NB4 (cell line): ENCODE measurements around the gene SLC25A3.
A peak's percentile ranks its signal among the peaks of the same experiment; 100 is the strongest.
"Not testable (repeated sequence)": the region's sequence is repeated elsewhere in the genome, so short reads cannot be mapped to it uniquely, and the experiment has no call there.

Experiments used
- DNase-seq: peaks from one replicate; pipeline ENCODE4 v3.0.0; 2010; ENCODE audit warnings: low read depth
- H3K4me3 ChIP-seq: one replicate; pipeline ENCODE4 v1.5.1; 2011; ENCODE audit warnings: mild to moderate bottlenecking, low read depth, low read length, moderate library complexity
- CTCF ChIP-seq: IDR thresholded peaks from one replicate; pipeline ENCODE4 v1.5.1; 2012; ENCODE audit warnings: low read depth, low read length
- MAX ChIP-seq: IDR thresholded peaks from 2 replicates; pipeline ENCODE4 v1.6.1; 2011; ENCODE audit warnings: low read depth, low read length
- MYC ChIP-seq: IDR thresholded peaks from 2 replicates; pipeline ENCODE4 v1.6.1; 2011; ENCODE audit warnings: low read depth, low read length
- POLR2A ChIP-seq: IDR thresholded peaks from 2 replicates; pipeline ENCODE4 v1.6.1; 2011; ENCODE audit warnings: mild to moderate bottlenecking; ENCODE audit not compliant: insufficient read length; ENCODE audit errors: extremely low read depth

SLC25A3 gene

GRCh38 chr12:98559666-98560065 is 33.8 kb upstream of the SLC25A3 start:
- TF ChIP-seq CTCF (no peak), MAX (no peak), MYC (no peak), POLR2A (no peak)
- H3K4me3 ChIP-seq = no peak overlapping the region
- no peak for DNase-seq

GRCh38 chr12:98561846-98562245 is 31.6 kb upstream of the SLC25A3 start:
- H3K4me3 ChIP-seq = no peak overlapping the region
- TF ChIP-seq POLR2A (no peak), MYC (no peak), MAX (no peak), CTCF (no peak)
- no peak for DNase-seq

- DNase-seq = peak; percentile 41
- peak; percentile 62 for TF ChIP-seq CTCF
- no peak for TF ChIP-seq MAX
- TF ChIP-seq POLR2A = no peak
- no peak for TF ChIP-seq MYC
- no peak overlapping the region for H3K4me3 ChIP-seq
Observed at GRCh38 chr12:98572010-98572409, 21.5 kb upstream of the SLC25A3 start.

GRCh38 chr12:98574110-98574509 is 19.4 kb upstream of the SLC25A3 start:
- DNase-seq = no peak
- no peak overlapping the region for H3K4me3 ChIP-seq
- TF ChIP-seq MAX (no peak), MYC (no peak), CTCF (no peak), POLR2A (no peak)

GRCh38 chr12:98575013-98575412 is 18.5 kb upstream of the SLC25A3 start:
- DNase-seq = no peak
- TF ChIP-seq CTCF (no peak), MAX (no peak), POLR2A (no peak), MYC (no peak)
- H3K4me3 ChIP-seq = no peak overlapping the region

- not testable (repeated sequence) for DNase-seq, H3K4me3 ChIP-seq
Observed at GRCh38 chr12:98576795-98577194, 16.7 kb upstream of the SLC25A3 start.
